Activated gamma-delta T cell treated with anti-CD3 and anti-CD28 coated beads, Interleukin-2, amount 50 U/mL, for 16 hours (primary cell): ENCODE data around the gene COPS7A.

Experiments used
- DNase-seq: peaks from one replicate; pipeline ENCODE4 v3.0.0-alpha.2; 2020; ENCODE audit warnings: low read depth

COPS7A gene

GRCh38 chr12:6751767-6752166 lies 27.9 kb downstream of the COPS7A start:
- no peak for DNase-seq

- no peak for DNase-seq
Observed at GRCh38 chr12:6752167-6752920, 28.5 kb downstream of the COPS7A start.

GRCh38 chr12:6752921-6753771 lies 29.3 kb downstream of the COPS7A start, which contains the start of gene MLF2:
MLF2 (minus strand) TSS chr12:6753141; CDS start chr12:6752334, 807 bp downstream.
- peak; percentile 96 for DNase-seq

DNA sequence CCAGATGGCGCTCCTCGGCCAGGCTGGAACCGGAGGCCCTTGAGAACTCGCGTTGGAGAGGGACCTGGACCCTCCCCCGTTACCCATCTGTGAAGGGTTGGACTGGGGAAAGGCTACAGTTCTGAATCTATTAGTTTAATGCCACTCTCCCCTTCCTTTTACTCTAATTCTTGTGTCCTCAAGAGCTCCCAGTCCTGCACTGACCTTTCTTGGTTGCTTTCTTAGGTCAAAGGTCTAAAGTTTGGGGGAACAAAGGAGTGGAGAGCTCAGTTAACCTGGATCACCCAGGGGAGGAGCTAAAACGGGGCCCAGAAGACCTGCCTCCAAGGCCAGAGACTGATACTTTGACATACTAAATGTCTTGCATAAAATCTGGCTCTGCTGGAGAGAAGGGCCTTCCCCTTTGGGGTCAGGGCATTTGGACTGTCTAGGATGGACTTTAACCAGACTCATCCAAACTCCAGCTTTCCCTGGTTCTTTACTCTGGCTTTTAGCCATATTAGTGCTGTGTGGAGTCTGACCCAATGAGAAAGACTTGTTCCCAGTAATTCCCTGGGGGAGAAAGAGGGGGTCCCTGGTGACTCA lies 30.0 kb downstream of the COPS7A start:
- no peak for DNase-seq

DNA sequence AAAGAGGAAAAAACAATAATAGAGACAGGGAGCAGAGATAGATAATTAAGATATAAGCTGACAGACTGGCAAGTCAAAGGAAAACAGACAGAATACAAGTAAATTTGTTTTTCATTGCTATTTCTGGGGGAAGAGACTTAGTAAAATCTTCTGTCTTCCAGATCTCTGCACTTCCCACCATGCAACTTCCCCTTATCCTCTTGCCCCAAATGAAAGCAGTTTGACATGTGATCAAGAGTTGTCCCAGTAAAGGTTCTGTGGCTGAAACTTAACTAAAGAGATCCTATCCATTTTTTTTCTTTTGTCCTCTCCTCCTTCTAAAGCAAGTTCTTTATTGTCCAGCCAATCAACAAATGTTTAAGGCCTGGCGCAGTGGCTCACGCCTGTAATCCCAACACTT lies 30.6 kb downstream of the COPS7A start:
- no peak for DNase-seq

- no peak for DNase-seq
Observed at GRCh38 chr12:6757028-6757690, 33.3 kb downstream of the COPS7A start.

- no peak for DNase-seq
Observed at GRCh38 chr12:6758506-6759095, 34.8 kb downstream of the COPS7A start.

DNA sequence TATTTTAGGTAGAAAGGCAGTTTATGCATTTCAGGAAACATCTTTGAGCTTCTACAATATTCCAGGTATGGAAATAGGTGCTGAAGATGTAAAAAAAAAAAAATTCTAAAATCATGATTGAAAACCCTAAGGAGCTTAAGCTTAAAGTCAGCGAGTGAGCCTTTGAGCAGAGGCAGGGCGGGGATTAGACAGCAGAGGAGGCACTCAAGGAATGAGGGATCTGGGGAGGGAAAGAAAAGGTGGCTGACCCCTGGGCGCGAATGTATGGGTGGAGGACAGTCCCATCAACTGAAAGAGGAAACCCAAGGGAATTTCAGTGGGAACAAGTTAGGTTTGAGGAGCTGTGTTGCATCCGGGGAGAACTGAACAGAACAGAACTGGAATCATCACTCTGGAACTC lies 35.9 kb downstream of the COPS7A start:
- DNase-seq: no peak

GRCh38 chr12:6763380-6763779 lies 39.5 kb downstream of the COPS7A start:
- no peak for DNase-seq

DNA sequence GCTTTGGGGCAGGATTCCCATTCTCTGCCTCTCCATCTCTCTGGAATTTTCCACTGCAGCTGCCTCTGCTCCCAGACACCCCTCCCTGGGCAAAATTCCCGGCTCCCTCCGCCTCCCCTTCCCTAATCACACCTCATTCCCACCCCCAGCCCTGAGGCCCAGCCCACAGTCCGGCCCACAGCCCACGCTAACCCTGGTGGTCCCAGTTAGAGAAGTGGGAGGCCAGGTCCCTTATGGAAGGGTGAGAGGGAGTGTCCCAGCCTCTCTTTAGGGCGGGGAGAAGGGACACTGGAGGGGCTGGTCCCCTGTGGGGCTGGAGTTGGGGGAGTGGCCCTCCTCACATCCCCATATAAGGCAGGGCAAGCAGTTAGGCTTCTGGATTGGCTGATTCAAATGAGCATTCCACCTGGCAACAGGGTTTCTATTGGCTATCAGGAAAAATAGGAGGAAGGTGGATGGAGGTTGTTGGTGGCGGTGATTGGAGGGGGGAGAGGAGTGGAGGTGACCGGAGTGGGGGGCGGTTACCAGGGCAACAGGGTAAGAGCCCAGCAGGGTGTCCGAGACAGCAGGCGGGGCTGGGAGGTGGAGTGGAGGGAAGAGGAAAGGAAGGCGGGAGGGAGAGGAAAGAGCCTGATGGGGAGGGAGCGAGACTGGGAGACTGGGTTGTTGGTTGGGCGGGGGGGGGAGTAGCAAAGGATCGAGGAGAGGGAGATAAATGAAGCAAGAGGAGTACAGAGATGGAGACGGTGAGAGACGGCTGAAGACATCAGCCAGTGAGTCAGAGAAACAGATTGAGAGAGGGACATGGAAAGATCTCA lies 40.4 kb downstream of the COPS7A start:
- peak; percentile 48 for DNase-seq

GRCh38 chr12:6765048-6765633 lies 41.3 kb downstream of the COPS7A start:
- no peak for DNase-seq

- DNase-seq: no peak
Observed at GRCh38 chr12:6765634-6766581, 42.1 kb downstream of the COPS7A start, which contains the start of gene PTMS. PTMS (plus strand) TSS chr12:6766363; CDS start chr12:6766706, 343 bp downstream.

DNA sequence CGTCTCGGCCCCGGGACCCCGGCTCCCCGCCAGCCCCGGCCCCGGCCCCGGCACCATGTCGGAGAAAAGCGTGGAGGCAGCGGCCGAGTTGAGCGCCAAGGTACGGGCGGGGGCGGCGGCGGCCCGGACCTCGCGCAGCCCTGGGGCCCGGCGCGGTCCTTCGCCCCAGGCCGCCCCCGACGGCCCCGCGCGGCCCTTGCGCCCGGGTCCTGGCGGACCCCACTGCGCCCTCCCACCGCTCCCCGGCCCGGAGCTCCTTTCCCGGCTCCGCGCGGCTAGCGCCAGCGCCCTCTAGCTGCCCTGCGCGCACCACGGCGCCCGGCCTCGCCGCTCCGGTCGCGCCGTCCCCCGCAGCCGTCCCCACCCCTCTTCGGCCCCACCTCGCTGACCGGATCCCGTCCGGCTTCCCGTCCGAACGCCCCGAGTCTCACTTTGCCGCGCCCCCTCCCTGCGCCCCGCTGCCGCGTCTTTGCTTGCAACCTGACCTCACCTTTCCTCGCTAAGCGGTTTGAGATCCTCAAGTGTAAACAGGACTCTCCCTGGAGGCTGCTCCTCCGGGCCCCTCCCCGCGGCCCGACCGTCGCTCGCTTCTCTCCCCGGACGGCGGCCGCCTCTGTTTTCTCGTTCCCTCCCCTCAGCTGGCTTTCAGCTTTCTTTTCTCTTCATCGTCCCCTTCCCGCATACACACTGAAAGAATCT lies 43.0 kb downstream of the COPS7A start:
- DNase-seq: peak; percentile 37

- no peak for DNase-seq
Observed at GRCh38 chr12:6767353-6768319, 43.8 kb downstream of the COPS7A start.

DNA sequence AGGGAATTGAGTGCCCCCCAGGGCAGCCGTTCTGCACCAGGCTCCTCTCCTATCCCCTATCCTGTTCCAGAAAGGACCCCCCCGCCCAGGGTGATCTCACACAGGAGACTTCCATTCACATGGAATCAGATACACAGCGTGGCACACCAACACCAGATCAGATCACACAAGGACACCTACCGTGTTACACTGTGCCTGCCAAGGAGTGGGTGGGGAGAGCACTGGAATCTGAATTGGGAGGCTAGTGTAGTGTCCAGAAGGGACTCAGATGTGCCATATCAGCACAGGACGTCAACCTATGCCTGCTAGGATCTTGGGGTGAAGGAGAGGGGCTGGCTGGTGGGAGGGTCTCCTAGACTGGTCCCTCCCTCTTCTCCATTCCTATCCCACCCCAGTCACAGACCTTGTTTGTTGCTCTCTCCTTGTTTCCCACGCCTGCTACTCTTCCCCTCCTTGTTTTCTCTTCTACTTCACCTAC lies 44.6 kb downstream of the COPS7A start:
- no peak for DNase-seq

- no peak for DNase-seq
Observed at GRCh38 chr12:6768990-6769389, 45.1 kb downstream of the COPS7A start.

- DNase-seq: no peak
Observed at GRCh38 chr12:6769666-6770065, 45.8 kb downstream of the COPS7A start.
